ENCODE data around the gene TNNT3.
"Not testable (repeated sequence)": the region's sequence is repeated elsewhere in the genome, so short reads cannot be mapped to it uniquely, and the experiment has no call there.

TNNT3 gene
- total RNA-seq = 0.07 to 7.3 (median 4.6) reads per million in 3 experiments

DNA sequence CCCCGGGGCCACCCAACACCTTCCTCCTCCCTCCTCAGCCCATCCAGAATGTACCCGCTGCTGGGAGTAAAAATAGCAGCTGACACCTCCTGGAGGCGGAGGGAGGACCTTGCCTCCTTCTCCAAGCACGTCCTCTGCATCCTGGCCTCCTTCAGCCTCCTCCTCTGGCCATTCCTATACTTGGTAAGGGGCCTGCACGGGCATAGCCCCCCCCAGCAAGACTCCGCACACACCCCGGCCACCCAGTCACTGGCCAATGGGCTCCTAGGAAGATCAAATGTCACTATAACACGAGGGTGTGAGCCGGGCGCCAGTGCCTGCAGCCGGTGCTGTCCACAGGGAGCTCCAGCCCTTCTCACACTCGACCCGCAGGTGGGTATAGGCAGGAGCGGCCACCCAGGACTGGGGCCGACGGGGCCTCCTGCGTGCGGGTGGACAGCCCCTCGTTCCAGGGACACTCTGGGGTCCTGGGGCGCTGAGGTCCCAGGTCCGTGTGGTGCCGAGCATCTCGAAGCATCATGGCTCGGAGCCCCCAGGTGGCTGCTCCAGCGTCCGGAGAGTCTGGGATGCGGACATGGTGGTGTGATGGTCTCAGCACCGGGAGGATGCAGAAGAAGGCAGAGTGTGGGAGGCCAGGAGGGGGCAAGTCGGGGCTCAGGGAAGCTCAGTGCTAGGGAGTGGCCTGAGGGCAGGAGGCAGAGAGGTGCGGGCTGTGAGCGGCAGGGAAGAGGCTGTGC, at the start of gene TNNT3:
Gene TNNT3, plus strand, starts transcription at position 313 of the 737 bp plus-strand sequence. CDS start 3,172 bp downstream, outside the sequence.
- no peak for DNase-seq

GRCh38 chr11:1870326-1870696, 49.2 kb upstream of the TNNT3 start:
- DNase-seq = no peak

DNA sequence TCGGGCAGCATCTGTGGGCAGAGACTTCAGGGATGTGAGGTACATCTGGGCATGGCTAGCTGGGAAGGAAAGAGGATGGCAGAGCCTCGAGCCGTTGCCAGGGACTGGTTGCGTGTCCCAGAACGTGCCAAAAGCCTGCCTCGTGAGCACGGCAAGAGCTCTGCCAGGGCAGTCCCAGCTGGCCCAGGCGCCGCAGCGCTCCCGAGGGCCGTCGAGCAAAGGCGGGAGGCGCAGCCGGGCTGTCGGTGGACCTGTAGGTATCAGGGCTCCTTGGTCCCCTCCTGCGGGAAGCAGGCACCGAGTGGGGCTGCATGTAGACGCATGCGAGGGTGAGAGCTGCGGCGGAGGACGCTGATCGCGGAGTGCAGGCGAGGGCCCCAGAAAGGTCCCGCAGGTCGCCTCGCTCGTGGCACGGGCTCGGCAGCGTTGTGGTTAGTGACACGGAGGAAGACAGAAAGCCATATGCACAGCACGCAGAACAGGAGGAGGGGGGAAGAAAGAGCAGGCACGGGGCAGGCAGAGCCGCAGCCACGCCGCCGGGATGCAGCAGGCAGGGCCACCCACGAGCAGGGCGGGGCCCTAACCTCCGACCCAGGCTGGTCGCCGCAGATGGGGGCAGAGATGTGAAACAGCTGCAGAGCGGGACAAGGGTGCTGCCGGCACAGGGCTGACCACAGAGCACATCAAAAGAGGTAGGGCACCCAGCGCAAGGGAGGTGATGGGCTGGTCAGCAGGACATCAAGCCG, 48.6 kb upstream of the TNNT3 start:
- peak; percentile 61 for DNase-seq

DNA sequence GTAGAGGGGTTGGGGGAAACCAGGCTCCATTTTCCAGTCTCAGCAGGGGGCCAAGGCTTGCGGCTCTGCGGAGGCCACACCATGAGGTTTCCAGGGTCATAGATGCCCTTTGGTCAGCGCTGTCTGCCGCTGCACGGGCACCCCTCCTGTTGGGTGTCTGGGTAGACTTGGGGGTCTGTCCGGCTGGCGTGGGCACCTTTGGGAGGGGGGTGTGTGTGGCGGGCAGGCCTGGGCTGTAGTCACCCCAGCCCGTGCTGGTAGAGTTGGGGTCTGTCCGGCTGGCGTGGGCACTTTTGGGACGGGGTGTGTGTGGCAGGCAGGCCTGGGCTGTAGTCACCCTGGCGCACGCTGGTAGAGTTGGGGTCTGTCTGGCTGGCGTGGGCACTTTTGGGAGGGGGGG, 48.0 kb upstream of the TNNT3 start:
- no peak for DNase-seq

DNA sequence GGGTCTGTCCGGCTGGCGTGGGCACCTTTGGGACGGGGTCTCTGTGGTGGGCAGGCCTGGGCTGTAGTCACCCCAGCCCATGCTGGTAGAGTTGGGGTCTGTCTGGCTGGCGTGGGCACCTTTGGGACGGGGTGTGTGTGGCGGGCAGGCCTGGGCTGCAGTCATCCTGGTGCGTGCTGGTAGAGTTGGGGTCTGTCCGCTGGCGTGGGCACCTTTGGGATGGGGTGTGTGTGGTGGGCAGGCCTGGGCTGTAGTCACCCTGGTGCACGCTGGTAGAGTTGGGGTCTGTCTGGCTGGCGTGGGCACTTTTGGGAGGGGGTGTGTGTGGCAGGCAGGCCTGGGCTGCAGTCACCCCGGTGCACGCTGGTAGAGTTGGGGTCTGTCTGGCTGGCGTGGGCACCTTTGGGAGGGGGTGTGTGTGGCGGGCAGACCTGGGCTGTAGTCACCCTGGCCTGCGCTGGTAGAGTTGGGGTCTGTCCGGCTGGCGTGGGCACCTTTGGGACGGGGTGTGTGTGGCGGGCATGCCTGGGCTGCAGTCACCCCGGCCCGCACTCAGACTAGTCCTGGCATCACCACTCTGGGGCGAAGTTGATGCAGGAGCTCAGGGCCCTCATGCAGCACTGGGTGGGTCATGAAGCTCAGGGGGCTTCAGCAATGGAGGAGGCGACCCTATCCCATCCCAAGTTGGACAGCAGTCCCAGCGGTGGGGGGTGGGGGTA, 47.1 kb upstream of the TNNT3 start:
- no peak for DNase-seq

DNA sequence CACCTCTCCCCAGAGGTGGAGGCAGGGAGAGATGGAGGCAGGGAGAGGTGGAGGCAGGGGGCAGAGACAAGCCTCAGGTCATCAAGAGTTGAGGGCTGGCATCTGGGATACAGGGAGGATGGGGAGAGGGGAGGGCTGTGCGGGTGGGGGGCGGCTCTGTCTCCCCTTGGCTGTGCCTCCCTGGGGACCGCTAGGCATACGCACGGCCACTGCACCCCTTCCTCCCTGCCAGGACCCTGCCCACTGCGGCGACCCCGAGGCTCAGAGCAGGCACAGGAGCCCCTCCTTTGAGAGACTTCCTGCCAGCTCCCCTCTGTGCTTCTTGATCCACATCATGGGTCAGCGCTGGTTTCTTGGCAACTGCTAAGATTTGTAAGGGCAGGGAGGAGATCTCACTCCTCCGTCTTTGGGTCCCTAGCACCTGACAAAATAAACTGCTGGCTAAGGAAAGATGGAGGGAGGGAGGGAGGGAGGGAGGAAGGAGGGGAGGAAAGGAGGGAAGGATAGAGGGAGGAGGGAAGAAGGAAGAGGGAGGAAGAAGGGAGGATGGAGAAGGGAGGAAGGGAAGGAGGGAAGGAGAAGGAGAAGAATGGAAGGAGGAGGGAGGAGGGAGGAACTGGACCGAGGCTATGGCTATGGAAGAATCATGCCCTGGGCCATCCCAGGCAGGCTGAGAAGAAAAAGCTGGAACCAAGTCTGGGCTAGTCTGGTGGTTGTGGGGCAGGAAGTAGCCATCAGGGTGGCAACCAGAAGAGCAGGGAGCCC, 46.3 kb upstream of the TNNT3 start:
- DNase-seq = no peak

DNA sequence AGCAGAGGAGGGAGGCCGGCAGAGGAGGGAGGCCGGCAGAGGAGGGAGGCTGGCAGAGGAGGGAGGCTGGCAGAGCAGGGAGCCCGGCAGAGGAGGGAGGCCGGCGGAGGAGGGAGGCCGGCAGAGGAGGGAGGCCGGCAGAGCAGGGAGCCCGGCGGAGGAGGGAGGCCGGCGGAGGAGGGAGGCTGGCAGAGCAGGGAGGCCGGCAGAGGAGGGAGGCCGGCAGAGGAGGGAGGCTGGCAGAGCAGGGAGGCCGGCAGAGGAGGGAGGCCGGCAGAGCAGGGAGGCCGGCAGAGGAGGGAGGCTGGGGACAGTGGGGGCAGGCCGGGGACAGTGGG, 45.7 kb upstream of the TNNT3 start:
- not testable (repeated sequence) for DNase-seq

DNA sequence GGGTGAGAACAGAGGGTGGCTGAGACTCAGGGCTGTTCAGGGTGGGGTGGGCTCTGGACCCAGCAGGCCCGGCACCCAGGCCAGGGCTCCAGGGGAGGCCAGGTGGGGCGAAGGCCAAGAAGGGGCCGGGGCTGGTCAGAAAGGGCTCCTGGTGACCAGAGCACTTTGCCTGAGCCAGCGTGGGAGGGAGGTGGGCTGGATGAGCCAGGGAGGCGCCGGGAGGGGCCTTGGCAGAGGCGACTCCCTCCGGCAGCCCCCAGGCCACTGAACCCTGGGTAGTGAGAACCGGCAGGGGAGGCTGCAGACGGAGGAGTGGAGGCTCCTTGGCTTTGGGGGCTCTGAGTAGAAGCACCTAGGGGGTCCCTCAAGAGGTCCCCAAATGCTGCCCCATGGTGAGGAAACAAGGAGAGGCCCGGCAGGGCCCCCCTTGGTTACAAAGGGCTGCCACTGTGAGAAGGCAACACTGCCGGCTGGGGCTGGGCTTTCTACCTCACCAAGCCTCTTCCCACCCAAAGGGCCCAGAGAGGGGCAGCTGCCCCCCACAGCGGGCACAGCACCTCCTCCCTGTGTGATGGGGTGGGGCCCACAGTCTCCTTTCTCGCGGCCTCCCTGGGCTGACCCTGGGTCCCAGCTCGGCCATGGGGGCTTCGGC, 44.9 kb upstream of the TNNT3 start:
- not testable (repeated sequence) for DNase-seq

DNA sequence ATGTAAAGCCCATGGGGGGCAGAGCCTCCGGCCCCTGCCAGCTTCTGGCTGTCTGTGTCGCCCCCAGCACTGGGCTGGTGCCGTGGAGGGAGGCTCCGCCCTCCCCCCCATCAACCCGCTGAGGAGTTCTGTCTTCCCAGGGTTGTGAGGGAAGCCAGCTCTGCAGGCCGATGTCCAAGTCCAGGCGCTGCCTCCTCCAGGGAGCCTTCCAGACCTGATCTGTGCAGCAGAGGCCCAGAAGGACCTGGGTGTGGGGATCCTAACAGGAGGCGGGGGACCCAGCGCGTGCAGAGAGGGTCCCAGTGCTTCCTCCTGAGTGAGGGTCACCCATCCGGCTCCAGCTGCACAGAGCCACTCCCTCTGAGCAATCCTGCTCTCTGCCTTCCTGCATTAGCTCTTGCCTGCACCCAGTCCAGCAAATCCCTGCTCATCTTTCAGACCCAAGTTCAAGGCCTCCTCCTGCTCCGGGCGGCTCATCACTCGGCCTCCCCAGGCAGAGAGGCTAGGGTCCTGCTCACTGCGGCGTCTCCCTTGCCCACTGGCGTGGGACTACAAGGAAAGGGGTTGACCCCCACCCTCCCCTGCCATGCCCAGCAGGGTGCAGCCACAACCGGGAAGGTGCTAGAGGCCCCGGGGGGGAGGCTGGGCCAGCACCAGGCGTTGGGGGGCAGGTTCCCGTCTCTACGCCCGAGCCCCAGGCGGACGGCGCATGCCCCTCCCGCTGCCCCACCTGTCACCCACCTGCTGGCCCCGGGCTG, 44.2 kb upstream of the TNNT3 start:
- DNase-seq = no peak

GRCh38 chr11:1875851-1876301, 43.6 kb upstream of the TNNT3 start:
- DNase-seq = not testable (repeated sequence)

DNA sequence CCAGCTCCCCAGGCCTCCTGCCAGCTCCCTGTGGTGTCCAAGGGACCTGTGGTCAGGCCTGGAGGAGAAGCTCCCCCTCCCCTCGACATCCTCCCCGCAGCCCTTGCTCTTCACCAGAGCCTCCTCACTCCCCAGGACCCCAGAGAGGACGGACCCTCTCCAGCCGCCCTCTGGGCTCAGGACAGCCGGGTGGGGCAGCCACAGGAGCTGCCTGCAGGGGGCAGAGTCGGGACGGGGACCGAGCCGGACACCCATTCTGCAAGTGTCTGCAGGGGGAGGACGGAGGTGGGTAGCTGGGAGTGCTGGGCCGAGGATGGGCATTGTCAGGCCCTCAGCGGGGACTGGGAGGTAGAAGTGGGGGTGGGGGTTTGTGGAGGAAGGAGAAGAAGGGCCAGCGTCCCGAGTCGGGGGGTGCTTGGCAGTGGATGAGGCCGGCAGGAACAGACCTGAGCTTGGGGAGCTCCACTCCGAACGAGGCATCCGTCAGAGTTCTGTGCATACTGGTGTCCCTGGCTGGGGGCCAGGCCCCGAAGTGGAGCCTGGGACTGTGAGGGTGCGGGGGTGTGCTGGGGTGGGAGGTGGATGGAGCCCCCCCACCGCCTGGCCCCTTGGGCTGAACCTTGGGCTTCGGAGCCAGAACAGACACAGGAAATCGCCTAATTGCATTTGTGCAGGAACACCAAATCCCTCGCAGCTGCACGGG, 43.0 kb upstream of the TNNT3 start:
- DNase-seq = no peak

DNA sequence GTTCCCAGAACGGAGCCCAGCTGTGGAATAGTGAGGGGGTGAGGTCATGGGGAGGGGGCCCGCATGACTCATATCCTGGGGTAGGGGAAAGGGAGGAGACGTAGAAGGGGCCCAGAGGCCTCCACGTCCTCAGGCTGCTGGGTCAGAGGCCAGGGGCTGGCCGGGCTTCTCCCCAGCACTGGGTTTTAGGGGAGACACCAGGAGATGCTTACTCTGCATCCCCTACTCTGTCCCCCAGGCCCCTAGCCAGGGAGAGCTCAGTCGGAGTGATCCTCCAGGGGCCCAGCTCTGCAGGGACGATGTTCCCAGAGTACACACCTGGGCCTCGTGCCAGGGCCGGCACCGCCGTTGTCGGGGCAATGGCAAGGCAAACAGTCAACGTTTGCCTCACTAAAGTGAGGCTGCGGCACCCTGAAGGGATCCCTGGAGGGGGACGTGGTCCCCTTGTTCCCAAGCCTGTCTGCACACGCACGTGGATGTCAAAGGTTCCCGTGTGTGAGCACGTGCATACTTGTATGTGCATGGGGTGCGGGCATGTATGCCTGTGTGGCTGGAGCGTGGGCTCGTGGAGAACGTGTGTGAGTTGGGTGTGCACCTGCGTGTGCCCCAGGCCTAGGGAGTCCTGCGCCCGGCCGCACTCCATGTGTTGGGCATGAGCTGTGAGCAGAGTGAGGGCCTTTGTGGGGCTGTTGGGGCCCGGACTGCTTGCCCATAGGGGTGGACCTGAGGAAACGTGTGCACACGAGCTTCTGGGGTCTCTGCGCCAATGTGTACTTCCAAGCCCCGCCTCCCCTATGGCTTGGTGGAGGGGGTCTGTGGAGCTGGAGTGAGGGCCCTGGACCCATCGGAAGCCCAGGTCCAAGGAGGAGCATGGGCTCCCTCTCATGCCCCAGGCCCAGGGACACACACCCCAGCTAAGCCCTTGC, 42.0 kb upstream of the TNNT3 start:
- no peak for DNase-seq

GRCh38 chr11:1878137-1879031, 41.1 kb upstream of the TNNT3 start:
- no peak for DNase-seq

- no peak for DNase-seq
These were observed 40.1 kb upstream of the TNNT3 start for GRCh38 chr11:1879342-1879940.

- DNase-seq = no peak
These were observed 39.4 kb upstream of the TNNT3 start for GRCh38 chr11:1879941-1880720.

DNA sequence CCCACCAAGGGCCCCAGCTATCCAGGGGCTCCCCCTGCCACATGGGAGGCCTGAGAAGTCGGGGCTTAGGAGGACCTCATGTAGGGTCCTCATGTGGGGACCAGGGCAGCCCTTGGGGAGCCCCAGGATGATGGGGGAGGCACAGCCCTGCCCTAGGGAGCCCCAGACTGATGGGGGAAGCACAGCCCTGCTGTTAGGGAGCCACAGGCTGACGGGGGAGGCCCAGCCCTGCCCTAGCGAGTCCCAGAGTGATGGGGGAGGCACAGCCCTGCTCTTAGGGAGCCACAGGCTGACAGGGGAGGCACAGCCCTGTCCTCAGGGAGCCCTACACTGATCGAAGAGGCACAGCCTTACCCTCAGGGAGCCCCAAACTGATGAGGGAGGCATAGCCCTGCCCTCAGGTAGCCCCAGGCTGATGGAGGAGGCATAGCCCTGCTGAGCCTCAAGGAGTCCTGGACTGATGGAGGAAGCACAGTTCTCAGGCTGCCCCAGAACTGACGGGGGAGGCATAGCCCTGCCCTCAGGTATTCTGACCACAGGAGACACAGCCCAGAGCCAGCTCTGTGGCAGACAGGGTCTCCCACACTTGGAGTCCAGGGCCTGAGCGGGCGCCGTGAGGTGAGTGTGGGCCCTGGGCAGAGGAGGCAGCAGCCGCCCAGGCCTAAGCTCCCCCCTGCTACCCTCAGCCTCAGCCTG, 38.6 kb upstream of the TNNT3 start:
- DNase-seq = no peak

Measured in central memory CD4-positive, alpha-beta T cell (primary cell).